ENCODE results near the gene LCE2C. TPM values are rescaled to one million over a fixed set of nuclear protein-coding genes. Genes with fewer than 3 reads are reported as not detected.

Gene LCE2C
- total RNA-seq, 1 donor from 2014 or later = not detected

DNA sequence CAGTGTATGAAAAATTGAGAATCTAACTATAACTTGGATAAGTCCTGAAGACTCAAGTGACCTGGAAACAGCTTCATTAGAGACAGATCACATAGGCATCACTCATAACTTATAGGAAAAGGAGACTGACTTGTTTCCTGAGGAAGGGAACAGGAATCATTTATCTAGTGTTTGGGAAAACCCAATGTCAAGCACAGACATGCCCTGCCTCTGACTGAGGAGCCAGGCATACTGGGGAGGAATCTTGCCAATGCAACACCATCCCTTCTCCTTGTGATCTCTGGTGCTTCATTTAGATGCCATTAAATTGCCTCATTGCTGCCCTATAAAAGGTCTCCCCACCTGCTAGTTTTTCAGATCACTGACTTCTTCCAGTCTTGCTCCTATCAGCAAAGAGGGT lies 43.2 kb downstream of the LCE2C start:
- intact Hi-C loops (cut with micrococcal nuclease) = no loop called here

DNA sequence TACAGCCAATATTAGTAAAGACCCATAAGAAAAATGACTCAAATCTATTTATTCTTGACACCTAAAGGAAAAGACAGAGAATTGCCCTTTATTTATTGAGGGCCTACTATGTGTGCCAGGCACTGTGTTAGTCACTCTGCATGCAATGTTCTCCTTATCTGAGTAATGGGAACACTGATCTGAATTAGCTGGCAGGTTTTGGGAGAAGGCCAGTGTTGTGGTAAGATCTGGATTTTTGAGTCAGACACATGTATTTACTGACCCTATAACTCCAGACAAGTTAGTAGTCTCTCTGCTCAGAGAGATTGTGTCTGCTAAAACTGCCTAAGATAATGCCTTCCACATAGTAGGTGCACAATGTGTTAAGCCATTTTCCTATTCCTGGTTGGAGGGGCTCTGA lies 50.2 kb downstream of the LCE2C start:
- intact Hi-C loops (cut with micrococcal nuclease) = no loop called here

Other genes with a start within 250 kb of the LCE2C start
- not detected in 2 replicates for gene LCE5A, start 164.5 kb upstream of the LCE2C start, total RNA-seq
- gene CRCT1, start 160.8 kb upstream of the LCE2C start, total RNA-seq = not detected in 2 replicates
- not detected in 2 replicates for gene LCE3E, start 108.5 kb upstream of the LCE2C start, total RNA-seq
- not detected in 2 replicates for gene LCE3D, start 94.8 kb upstream of the LCE2C start, total RNA-seq
- not detected in 2 replicates for gene LCE3C, start 75.0 kb upstream of the LCE2C start, total RNA-seq
- gene LCE3B, start 61.5 kb upstream of the LCE2C start, total RNA-seq = not detected in 2 replicates
- gene LCE3A, start 52.2 kb upstream of the LCE2C start, total RNA-seq = not detected in 2 replicates
- not detected in 2 replicates for gene LCE2D, start 11.9 kb upstream of the LCE2C start, total RNA-seq
- gene LCE2B, start 10.8 kb downstream of the LCE2C start, total RNA-seq = not detected in 2 replicates
- not detected in 2 replicates for gene LCE2A, start 23.1 kb downstream of the LCE2C start, total RNA-seq
- gene LCE4A, start 32.9 kb downstream of the LCE2C start, total RNA-seq = not detected in 2 replicates
- gene KPRP, start 82.7 kb downstream of the LCE2C start, total RNA-seq = not detected in 2 replicates
- gene LCE1F, start 99.9 kb downstream of the LCE2C start, total RNA-seq = not detected in 2 replicates
- gene LCE1E, start 111.0 kb downstream of the LCE2C start, total RNA-seq = not detected in 2 replicates
- gene LCE1D, start 121.4 kb downstream of the LCE2C start, total RNA-seq = not detected in 2 replicates
- not detected in 2 replicates for gene LCE1C, start 131.4 kb downstream of the LCE2C start, total RNA-seq
- not detected in 2 replicates for gene LCE1B, start 136.7 kb downstream of the LCE2C start, total RNA-seq
- gene LCE1A, start 152.2 kb downstream of the LCE2C start, total RNA-seq = not detected in 2 replicates
- gene LCE6A, start 167.6 kb downstream of the LCE2C start, total RNA-seq = not detected in 2 replicates
- gene LCE7A, start 184.7 kb downstream of the LCE2C start, total RNA-seq = not detected in 2 replicates
- gene SMCP, start 203.0 kb downstream of the LCE2C start, total RNA-seq = not detected in 2 replicates
- gene IVL, start 233.3 kb downstream of the LCE2C start, total RNA-seq = not detected in 2 replicates